Duodenal mucosa (tissue), 2 donors: ENCODE data around the gene RAB40B.
A peak's percentile ranks its signal among the peaks of the same experiment; 100 is the strongest.

Experiments
- H3K27ac ChIP-seq: one replicate; pipeline ENCODE4 v1.7.0; 2013; ENCODE audit warnings: low read depth, low read length
- H3K27me3 ChIP-seq, 2 donors: one replicate each; pipeline ENCODE4 v1.7.0; 2013; ENCODE audit warnings: low read length in 2 of 2, control low read depth in 1 of 2; ENCODE audit not compliant: insufficient read depth in 2 of 2, control insufficient read depth in 1 of 2
- H3K36me3 ChIP-seq, 2 donors: one replicate each; pipeline ENCODE4 v1.7.0; 2013; ENCODE audit warnings: low read length in 2 of 2, control low read depth in 1 of 2; ENCODE audit not compliant: insufficient read depth in 2 of 2, control insufficient read depth in 1 of 2
- H3K4me1 ChIP-seq, 2 donors: one replicate each; pipeline ENCODE4 v1.7.0; 2013; ENCODE audit warnings: low read length in 2 of 2, control low read depth in 1 of 2; ENCODE audit not compliant: insufficient read depth in 2 of 2, control insufficient read depth in 1 of 2
- H3K4me3 ChIP-seq, 2 donors: one replicate each; pipeline ENCODE4 v1.7.0; 2013; ENCODE audit warnings: low read length in 2 of 2, low read depth in 1 of 2
- H3K9ac ChIP-seq, 2 donors: one replicate each; pipeline ENCODE4 v1.7.0; 2013; ENCODE audit warnings: low read length in 2 of 2, low read depth in 1 of 2
- H3K9me3 ChIP-seq, 2 donors: one replicate each; pipeline ENCODE4 v1.7.0; 2013; ENCODE audit warnings: low read length in 2 of 2, control low read depth in 1 of 2; ENCODE audit not compliant: control insufficient read depth in 1 of 2

Gene RAB40B

GRCh38 chr17:82640036-82640435, 58.5 kb downstream of the RAB40B start:
- H3K27me3 ChIP-seq: no peaks in the 10 kb centered on the region
- no peak overlapping the region for H3K4me3 ChIP-seq
- peaks cover 3 to 5% of the 10 kb centered on the region in 2 donors for H3K4me1 ChIP-seq
- no peak overlapping the region for H3K27ac ChIP-seq
- peaks cover 3 to 11% of the 10 kb centered on the region in 2 donors for H3K9me3 ChIP-seq
- peaks cover 24 to 57% of the 10 kb centered on the region in 2 donors for H3K36me3 ChIP-seq
- H3K9ac ChIP-seq: no peak overlapping the region

- Histone ChIP-seq H3K9me3 (peaks cover 3 to 11% of the 10 kb centered on the region in 2 donors), H3K4me3 (no peak overlapping the region), H3K9ac (no peak overlapping the region), H3K27me3 (no peaks in the 10 kb centered on the region), H3K36me3 (peaks cover 24 to 57% of the 10 kb centered on the region in 2 donors), H3K4me1 (peaks cover 3 to 5% of the 10 kb centered on the region in 2 donors), H3K27ac (no peak overlapping the region)
Measured at GRCh38 chr17:82639628-82640027, 58.9 kb downstream of the RAB40B start.

- Histone ChIP-seq H3K9ac (no peak overlapping the region), H3K9me3 (peaks cover 3 to 11% of the 10 kb centered on the region in 2 donors), H3K27ac (no peak overlapping the region), H3K27me3 (no peaks in the 10 kb centered on the region), H3K36me3 (peaks cover 13 to 57% of the 10 kb centered on the region in 2 donors), H3K4me3 (no peak overlapping the region), H3K4me1 (peaks cover 3 to 5% of the 10 kb centered on the region in 2 donors)
Measured at GRCh38 chr17:82638183-82638773, 60.2 kb downstream of the RAB40B start.

- peak overlapping the region in 1 of 2 donors; percentile 37 for H3K9ac ChIP-seq
- H3K4me1 ChIP-seq: peaks cover 3 to 5% of the 10 kb centered on the region in 2 donors
- peak overlapping the region; percentile 68 for H3K27ac ChIP-seq
Measured at GRCh38 chr17:82636626-82637598, 61.6 kb downstream of the RAB40B start.

GRCh38 chr17:82633343-82633742, 65.2 kb downstream of the RAB40B start:
- Histone ChIP-seq H3K4me1 (peaks cover 0 to 5% of the 10 kb centered on the region in 2 donors), H3K9ac (no peak overlapping the region), H3K27me3 (no peaks in the 10 kb centered on the region), H3K4me3 (no peak overlapping the region), H3K36me3 (peaks cover 8 to 48% of the 10 kb centered on the region in 2 donors), H3K27ac (no peak overlapping the region), H3K9me3 (peaks cover 3 to 11% of the 10 kb centered on the region in 2 donors)

More at GRCh38 chr17:82636626-82637598, 61.6 kb downstream of the RAB40B start:
- H3K27me3 ChIP-seq: no peaks in the 10 kb centered on the region
- no peak overlapping the region for H3K4me3 ChIP-seq
- H3K36me3 ChIP-seq: peaks cover 10 to 50% of the 10 kb centered on the region in 2 donors
- H3K9me3 ChIP-seq: peaks cover 3 to 11% of the 10 kb centered on the region in 2 donors

- H3K9ac ChIP-seq: no peak overlapping the region
- H3K9me3 ChIP-seq: peaks cover 2 to 8% of the 10 kb centered on the region in 2 donors
- H3K27me3 ChIP-seq: no peaks in the 10 kb centered on the region
- no peak overlapping the region for H3K4me3 ChIP-seq
- no peak overlapping the region for H3K27ac ChIP-seq
- H3K4me1 ChIP-seq: peaks cover 0 to 5% of the 10 kb centered on the region in 2 donors
- peaks cover 11 to 54% of the 10 kb centered on the region in 2 donors for H3K36me3 ChIP-seq
Measured at GRCh38 chr17:82632451-82632850, 66.0 kb downstream of the RAB40B start.

GRCh38 chr17:82631544-82631943, 67.0 kb downstream of the RAB40B start:
- Histone ChIP-seq H3K27ac (no peak overlapping the region), H3K9me3 (no peaks in the 10 kb centered on the region), H3K4me1 (peaks cover 0 to 5% of the 10 kb centered on the region in 2 donors), H3K36me3 (peaks cover 16 to 61% of the 10 kb centered on the region in 2 donors), H3K4me3 (no peak overlapping the region), H3K27me3 (no peaks in the 10 kb centered on the region), H3K9ac (no peak overlapping the region)

- no peaks in the 10 kb centered on the region for H3K27me3 ChIP-seq
- H3K9me3 ChIP-seq: no peaks in the 10 kb centered on the region
- H3K4me3 ChIP-seq: no peak overlapping the region
- H3K27ac ChIP-seq: no peak overlapping the region
- H3K36me3 ChIP-seq: peaks cover 22 to 72% of the 10 kb centered on the region in 2 donors
- no peak overlapping the region for H3K9ac ChIP-seq
- H3K4me1 ChIP-seq: no peaks in the 10 kb centered on the region
Measured at GRCh38 chr17:82630212-82630611, 68.3 kb downstream of the RAB40B start.

- Histone ChIP-seq H3K27me3 (no peaks in the 10 kb centered on the region), H3K36me3 (peaks cover 27 to 77% of the 10 kb centered on the region in 2 donors), H3K27ac (no peak overlapping the region), H3K9me3 (no peaks in the 10 kb centered on the region), H3K9ac (no peak overlapping the region), H3K4me1 (no peaks in the 10 kb centered on the region), H3K4me3 (no peak overlapping the region)
Measured at GRCh38 chr17:82629748-82630147, 68.8 kb downstream of the RAB40B start.

- H3K9me3 ChIP-seq: no peaks in the 10 kb centered on the region
- no peaks in the 10 kb centered on the region for H3K27me3 ChIP-seq
- no peak overlapping the region for H3K9ac ChIP-seq
- peaks cover 28 to 71% of the 10 kb centered on the region in 2 donors for H3K36me3 ChIP-seq
- H3K27ac ChIP-seq: no peak overlapping the region
- H3K4me1 ChIP-seq: no peaks in the 10 kb centered on the region
- H3K4me3 ChIP-seq: no peak overlapping the region
Measured at GRCh38 chr17:82627405-82627804, 71.1 kb downstream of the RAB40B start.
